Measurements from ENCODE around the gene KLHL4. TPM values are rescaled to one million over a fixed set of nuclear protein-coding genes. Genes with fewer than 3 reads are reported as not detected.

KLHL4 gene
- total RNA-seq, 4 donors from 2014 or later, result 0.16 to 2.0 (median 0.88) TPM

DNA sequence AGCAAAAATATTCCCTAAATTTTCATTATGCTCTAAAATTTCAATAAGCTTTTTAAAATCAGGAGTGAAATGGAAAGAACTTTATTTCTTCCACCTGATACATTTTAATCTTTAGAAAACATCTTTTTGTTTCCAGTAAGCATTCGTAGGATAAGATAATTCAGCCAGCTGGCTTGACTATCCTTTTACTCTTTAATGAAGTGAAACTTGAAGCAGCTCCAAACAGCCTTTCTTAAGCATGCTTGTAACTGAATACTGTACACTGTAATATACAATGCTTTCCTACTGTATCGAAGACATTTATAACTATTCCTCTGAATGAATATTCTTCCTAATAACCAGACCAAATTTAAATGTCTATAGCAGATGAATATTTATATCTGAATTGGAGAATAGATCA, 98.8 kb downstream of the KLHL4 start:
- Histone ChIP-seq H3K36me3 (no peaks in the 10 kb centered on the region), H3K27ac (no peak overlapping the region), H3K4me3 (no peak overlapping the region), H3K27me3 (no peaks in the 10 kb centered on the region), H3K4me1 (no peaks in the 10 kb centered on the region), H3K9me3 (no peaks in the 10 kb centered on the region)
- 25 to 62% methylated on average over 2 of the region's 2 CpGs for WGBS, 2 donors (ENCODE audit: low coverage in 1 of 2)
- TF ChIP-seq, protein P1, sequence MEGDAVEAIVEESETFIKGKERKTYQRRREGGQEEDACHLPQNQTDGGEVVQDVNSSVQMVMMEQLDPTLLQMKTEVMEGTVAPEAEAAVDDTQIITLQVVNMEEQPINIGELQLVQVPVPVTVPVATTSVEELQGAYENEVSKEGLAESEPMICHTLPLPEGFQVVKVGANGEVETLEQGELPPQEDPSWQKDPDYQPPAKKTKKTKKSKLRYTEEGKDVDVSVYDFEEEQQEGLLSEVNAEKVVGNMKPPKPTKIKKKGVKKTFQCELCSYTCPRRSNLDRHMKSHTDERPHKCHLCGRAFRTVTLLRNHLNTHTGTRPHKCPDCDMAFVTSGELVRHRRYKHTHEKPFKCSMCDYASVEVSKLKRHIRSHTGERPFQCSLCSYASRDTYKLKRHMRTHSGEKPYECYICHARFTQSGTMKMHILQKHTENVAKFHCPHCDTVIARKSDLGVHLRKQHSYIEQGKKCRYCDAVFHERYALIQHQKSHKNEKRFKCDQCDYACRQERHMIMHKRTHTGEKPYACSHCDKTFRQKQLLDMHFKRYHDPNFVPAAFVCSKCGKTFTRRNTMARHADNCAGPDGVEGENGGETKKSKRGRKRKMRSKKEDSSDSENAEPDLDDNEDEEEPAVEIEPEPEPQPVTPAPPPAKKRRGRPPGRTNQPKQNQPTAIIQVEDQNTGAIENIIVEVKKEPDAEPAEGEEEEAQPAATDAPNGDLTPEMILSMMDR (IDR thresholded peaks at IDR 0.05), result no peak
- TF ChIP-seq POLR2A (IDR thresholded peaks at IDR 0.05) (no peak), EP300 (IDR thresholded peaks at IDR 0.05; ENCODE audit: low read depth) (no peak), POLR2AphosphoS5 (IDR thresholded peaks at IDR 0.05) (no peak)
- intact Hi-C loops (cut with DNase I; ENCODE audit: low total_unique reads) (no loop called here), in situ Hi-C loops (cut with MboI; ENCODE audit: low pct_ligation_motif_present in 1 of 4, low pct_unique_long_range_greater_than_20kb in 1 of 4, low sequenced_read_pairs in 3 of 4) (no loop called here)
- DNase-seq, result no peak

GRCh38 chrX:87621697-87622096, 104.1 kb downstream of the KLHL4 start:
- no peak for DNase-seq
- H3K9me3 ChIP-seq, result no peaks in the 10 kb centered on the region
- no peak overlapping the region for H3K27ac ChIP-seq
- intact Hi-C loops (cut with DNase I; ENCODE audit: low total_unique reads), result no loop called here
- TF ChIP-seq POLR2AphosphoS5 (IDR thresholded peaks at IDR 0.05), result no peak
- no peak for TF ChIP-seq POLR2A (IDR thresholded peaks at IDR 0.05)
- TF ChIP-seq, protein P1 (IDR thresholded peaks at IDR 0.05), result no peak
- no peak for TF ChIP-seq EP300 (IDR thresholded peaks at IDR 0.05; ENCODE audit: low read depth)
- WGBS, 2 donors (ENCODE audit: low coverage in 1 of 2), result 38% methylated on average over 2 of the region's 2 CpGs; no CpG with 5 or more reads in 1 of the 2 donors
- H3K4me3 ChIP-seq, result no peak overlapping the region
- H3K27me3 ChIP-seq, result no peaks in the 10 kb centered on the region
- no peaks in the 10 kb centered on the region for H3K36me3 ChIP-seq
- in situ Hi-C loops (cut with MboI; ENCODE audit: low pct_ligation_motif_present in 1 of 4, low pct_unique_long_range_greater_than_20kb in 1 of 4, low sequenced_read_pairs in 3 of 4), result no loop called here
- H3K4me1 ChIP-seq, result no peaks in the 10 kb centered on the region

DNA sequence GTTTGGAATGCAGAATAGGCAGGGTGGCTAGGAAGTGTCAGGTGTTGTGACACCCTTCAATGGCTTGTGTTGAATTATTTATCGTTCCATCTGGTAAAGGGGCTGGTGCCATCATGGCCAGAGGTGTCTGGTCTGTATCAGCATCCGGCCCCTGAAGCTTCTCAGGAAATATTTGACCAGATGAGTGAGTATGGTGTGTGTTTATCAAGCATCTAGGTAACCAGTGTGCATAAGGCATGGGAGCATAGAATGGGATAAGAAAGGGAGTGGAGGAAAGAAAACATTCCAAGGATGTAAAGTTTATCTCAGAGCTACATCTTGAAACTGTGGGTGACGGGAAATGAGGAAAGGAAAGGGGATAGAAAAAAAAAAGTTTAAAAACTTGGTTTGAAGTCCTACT, 109.4 kb downstream of the KLHL4 start:
- intact Hi-C loops (cut with DNase I; ENCODE audit: low total_unique reads), result no loop called here
- Histone ChIP-seq H3K36me3 (no peaks in the 10 kb centered on the region), H3K9me3 (no peaks in the 10 kb centered on the region), H3K27me3 (no peaks in the 10 kb centered on the region), H3K27ac (no peak overlapping the region), H3K4me3 (no peak overlapping the region), H3K4me1 (no peaks in the 10 kb centered on the region)
- no peak for DNase-seq
- in situ Hi-C loops (cut with MboI; ENCODE audit: low pct_ligation_motif_present in 1 of 4, low pct_unique_long_range_greater_than_20kb in 1 of 4, low sequenced_read_pairs in 3 of 4), result no loop called here
- WGBS, 2 donors (ENCODE audit: low coverage in 1 of 2), result 61% methylated on average over 3 of the region's 3 CpGs; no CpG with 5 or more reads in 1 of the 2 donors
- TF ChIP-seq EP300 (IDR thresholded peaks at IDR 0.05; ENCODE audit: low read depth) (no peak), POLR2A (IDR thresholded peaks at IDR 0.05) (no peak), POLR2AphosphoS5 (IDR thresholded peaks at IDR 0.05) (no peak)
- TF ChIP-seq, protein P1 (IDR thresholded peaks at IDR 0.05), result no peak

DNA sequence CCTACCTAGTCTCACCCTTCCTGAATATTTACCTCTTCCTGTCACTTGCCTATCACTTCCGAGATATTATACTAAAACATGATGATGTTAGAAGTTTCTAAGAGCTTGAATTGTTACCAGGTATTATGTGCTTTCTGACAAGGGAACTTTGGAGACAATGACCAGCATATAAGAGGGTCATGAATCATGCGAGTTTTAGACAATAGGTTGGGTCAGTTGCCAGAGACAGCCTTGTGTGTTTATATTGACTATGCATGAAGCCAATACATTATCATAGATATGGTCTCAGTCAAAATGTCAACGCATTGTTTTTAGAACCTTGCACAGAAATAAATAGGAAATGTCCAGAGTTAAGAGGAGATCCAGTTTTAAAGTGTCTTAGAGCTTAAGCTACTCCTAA, 116.8 kb downstream of the KLHL4 start:
- intact Hi-C loops (cut with DNase I; ENCODE audit: low total_unique reads), result no loop called here
- Histone ChIP-seq H3K36me3 (no peaks in the 10 kb centered on the region), H3K4me1 (no peaks in the 10 kb centered on the region), H3K27ac (no peak overlapping the region), H3K27me3 (no peaks in the 10 kb centered on the region), H3K9me3 (no peaks in the 10 kb centered on the region), H3K4me3 (no peak overlapping the region)
- DNase-seq, result no peak
- TF ChIP-seq POLR2A (IDR thresholded peaks at IDR 0.05), result no peak
- TF ChIP-seq, protein P1 (IDR thresholded peaks at IDR 0.05), result no peak
- no peak for TF ChIP-seq EP300 (IDR thresholded peaks at IDR 0.05; ENCODE audit: low read depth)
- TF ChIP-seq POLR2AphosphoS5 (IDR thresholded peaks at IDR 0.05), result no peak
- 60 to 74% methylated on average over 1 to 3 of the region's 3 CpGs for WGBS, 2 donors (ENCODE audit: low coverage in 1 of 2)
- in situ Hi-C loops (cut with MboI; ENCODE audit: low pct_ligation_motif_present in 1 of 4, low pct_unique_long_range_greater_than_20kb in 1 of 4, low sequenced_read_pairs in 3 of 4), result no loop called here
